ENCODE data around the gene BAG5. TPM values are rescaled to one million over a fixed set of nuclear protein-coding genes. Genes with fewer than 3 reads are reported as not detected.
A peak's percentile ranks its signal among the peaks of the same experiment; 100 is the strongest.

BAG5 gene
- total RNA-seq, 1 donor from 2014 or later, result 29.8 TPM

- no peak for ATAC-seq
- peak overlapping the region; percentile 63 for H3K4me3 ChIP-seq
Measured at GRCh38 chr14:103519837-103520212, 42.6 kb downstream of the BAG5 start.

GRCh38 chr14:103519043-103519836 is 43.2 kb downstream of the BAG5 start:
- Histone ChIP-seq H3K9me3 (no peaks in the 10 kb centered on the region), H3K4me3 (no peak overlapping the region), H3K27me3 (ENCODE audit: low read depth) (peaks cover 5% of the 10 kb centered on the region), H3K4me1 (peaks cover 61% of the 10 kb centered on the region), H3K36me3 (peaks cover 3% of the 10 kb centered on the region), H3K27ac (no peak overlapping the region)
- peak; percentile 45 for DNase-seq
- TF ChIP-seq CTCF (IDR thresholded peaks at IDR 0.05), result no peak
- intact Hi-C loops (cut with DNase I), result no loop called here
- ATAC-seq, result no peak

More at GRCh38 chr14:103519837-103520212, 42.6 kb downstream of the BAG5 start:
- TF ChIP-seq CTCF (IDR thresholded peaks at IDR 0.05), result no peak
- Histone ChIP-seq H3K9me3 (no peaks in the 10 kb centered on the region), H3K27ac (peak overlapping the region; percentile 82), H3K36me3 (peaks cover 3% of the 10 kb centered on the region), H3K4me1 (peaks cover 61% of the 10 kb centered on the region), H3K27me3 (ENCODE audit: low read depth) (peaks cover 5% of the 10 kb centered on the region)
- DNase-seq, result peak; percentile 51
- intact Hi-C loops (cut with DNase I), result no loop called here

- H3K4me1 ChIP-seq, result peaks cover 66% of the 10 kb centered on the region
- ATAC-seq, result peak; percentile 44 to 47
- peak; percentile 79 for DNase-seq
Measured at GRCh38 chr14:103518422-103519042, 43.9 kb downstream of the BAG5 start.

GRCh38 chr14:103517721-103518421 is 44.6 kb downstream of the BAG5 start:
- H3K27ac ChIP-seq, result peak overlapping the region; percentile 68
- intact Hi-C loops (cut with DNase I), result no loop called here

More at GRCh38 chr14:103518422-103519042, 43.9 kb downstream of the BAG5 start:
- H3K27me3 ChIP-seq (ENCODE audit: low read depth), result peaks cover 5% of the 10 kb centered on the region
- peak; percentile 92 for TF ChIP-seq CTCF (IDR thresholded peaks at IDR 0.05)
- H3K9me3 ChIP-seq, result no peaks in the 10 kb centered on the region
- peaks cover 3% of the 10 kb centered on the region for H3K36me3 ChIP-seq
- intact Hi-C loops (cut with DNase I), result no loop called here
- no peak overlapping the region for H3K4me3 ChIP-seq
- peak overlapping the region; percentile 68 for H3K27ac ChIP-seq

More at GRCh38 chr14:103517721-103518421, 44.6 kb downstream of the BAG5 start:
- peaks cover 3% of the 10 kb centered on the region for H3K36me3 ChIP-seq
- peaks cover 66% of the 10 kb centered on the region for H3K4me1 ChIP-seq
- no peak overlapping the region for H3K4me3 ChIP-seq
- DNase-seq, result peak; percentile 54
- no peak for TF ChIP-seq CTCF (IDR thresholded peaks at IDR 0.05)
- H3K9me3 ChIP-seq, result no peaks in the 10 kb centered on the region
- peaks cover 5% of the 10 kb centered on the region for H3K27me3 ChIP-seq (ENCODE audit: low read depth)
- no peak for ATAC-seq

Measured in lower lobe of right lung (tissue), 2 donors.